HG03571 (cell line): Measurements from ENCODE around the gene ALKBH8.

Source experiments
- ATAC-seq: cut with Tn5 transposase; IDR thresholded peaks from one replicate; pipeline ENCODE4 v1.9.1; 2021; ENCODE audit not compliant: unreplicated experiment

Gene ALKBH8, protein sequence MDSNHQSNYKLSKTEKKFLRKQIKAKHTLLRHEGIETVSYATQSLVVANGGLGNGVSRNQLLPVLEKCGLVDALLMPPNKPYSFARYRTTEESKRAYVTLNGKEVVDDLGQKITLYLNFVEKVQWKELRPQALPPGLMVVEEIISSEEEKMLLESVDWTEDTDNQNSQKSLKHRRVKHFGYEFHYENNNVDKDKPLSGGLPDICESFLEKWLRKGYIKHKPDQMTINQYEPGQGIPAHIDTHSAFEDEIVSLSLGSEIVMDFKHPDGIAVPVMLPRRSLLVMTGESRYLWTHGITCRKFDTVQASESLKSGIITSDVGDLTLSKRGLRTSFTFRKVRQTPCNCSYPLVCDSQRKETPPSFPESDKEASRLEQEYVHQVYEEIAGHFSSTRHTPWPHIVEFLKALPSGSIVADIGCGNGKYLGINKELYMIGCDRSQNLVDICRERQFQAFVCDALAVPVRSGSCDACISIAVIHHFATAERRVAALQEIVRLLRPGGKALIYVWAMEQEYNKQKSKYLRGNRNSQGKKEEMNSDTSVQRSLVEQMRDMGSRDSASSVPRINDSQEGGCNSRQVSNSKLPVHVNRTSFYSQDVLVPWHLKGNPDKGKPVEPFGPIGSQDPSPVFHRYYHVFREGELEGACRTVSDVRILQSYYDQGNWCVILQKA

DNA sequence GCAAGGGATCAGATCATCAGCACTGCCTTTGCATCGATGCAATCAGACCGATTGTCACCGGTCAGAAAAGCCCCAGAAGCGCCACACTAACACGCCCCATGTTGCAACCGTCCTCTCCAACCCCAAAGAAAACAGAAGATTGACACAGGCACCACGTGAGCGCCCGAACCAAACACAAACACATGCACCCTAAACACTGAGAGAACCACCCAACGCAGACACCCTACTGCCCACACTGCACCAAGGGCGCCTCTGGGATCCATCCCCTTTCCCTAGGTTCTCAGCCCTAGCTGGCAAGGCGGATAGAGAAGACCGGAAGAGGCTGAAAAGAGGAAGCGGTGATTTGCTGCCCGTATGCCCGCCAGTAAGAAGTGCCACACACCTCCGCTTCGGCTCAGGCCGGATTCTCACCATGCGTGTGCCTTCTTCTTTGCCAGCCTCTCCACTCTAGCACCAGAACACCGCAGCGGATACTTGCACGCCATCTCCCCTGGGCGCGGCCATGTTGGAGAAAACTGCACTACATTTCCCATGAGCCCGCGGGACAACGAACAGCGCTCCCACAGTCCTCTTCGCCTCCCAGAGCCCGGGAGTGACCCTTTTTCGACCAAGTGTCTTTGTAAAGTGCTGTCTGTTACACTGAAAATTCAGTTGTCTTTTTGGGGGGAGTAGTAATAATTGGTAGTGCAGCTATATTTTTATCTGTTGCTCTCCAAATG, at the start of gene ALKBH8:
TSS of gene ALKBH8 (minus strand) at position 517 of the 719 bp plus-strand sequence. CDS start 4,842 bp downstream, outside the sequence.
- peak; percentile 81 for ATAC-seq

- no peak for ATAC-seq
Measured at GRCh38 chr11:107612445-107612844, 46.9 kb upstream of the ALKBH8 start.

DNA sequence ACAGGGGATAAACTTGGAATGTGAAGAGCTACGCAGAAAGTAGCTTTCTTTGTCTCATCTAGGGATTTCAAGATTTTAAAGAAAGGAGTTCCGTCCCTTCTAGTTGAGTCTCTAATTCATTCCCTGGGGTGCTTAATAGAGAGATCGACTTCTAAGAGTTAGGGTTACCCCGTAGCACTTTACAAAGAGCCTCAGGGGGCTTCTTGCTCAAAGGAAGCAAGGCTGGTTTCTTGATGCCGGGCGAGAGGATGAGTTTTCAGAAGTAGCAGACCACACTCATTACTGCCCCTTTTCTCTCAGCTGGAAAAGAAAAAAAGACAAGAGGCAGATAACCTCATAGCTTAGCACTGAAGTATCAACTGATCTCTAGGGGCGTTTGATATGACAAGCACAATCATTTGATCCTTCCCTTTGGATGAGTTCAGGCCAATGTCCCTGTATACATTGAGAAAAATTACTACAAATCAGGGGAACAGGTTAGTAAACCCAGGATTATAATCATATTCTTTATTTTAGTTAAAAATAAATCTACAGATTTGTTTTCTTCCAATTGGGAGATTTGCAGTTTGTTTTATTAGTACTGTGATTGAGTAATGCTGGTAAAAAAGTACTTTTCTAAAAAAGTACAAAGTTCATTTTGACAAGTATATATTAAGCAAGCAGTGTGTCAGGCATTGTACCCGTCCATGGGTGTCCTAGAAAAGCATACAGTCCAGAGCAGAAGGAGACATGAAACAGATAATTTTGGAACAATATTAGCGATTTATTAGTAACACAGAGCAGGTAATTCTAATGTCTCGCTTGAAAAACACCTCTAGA, 44.1 kb upstream of the ALKBH8 start:
- no peak for ATAC-seq

DNA sequence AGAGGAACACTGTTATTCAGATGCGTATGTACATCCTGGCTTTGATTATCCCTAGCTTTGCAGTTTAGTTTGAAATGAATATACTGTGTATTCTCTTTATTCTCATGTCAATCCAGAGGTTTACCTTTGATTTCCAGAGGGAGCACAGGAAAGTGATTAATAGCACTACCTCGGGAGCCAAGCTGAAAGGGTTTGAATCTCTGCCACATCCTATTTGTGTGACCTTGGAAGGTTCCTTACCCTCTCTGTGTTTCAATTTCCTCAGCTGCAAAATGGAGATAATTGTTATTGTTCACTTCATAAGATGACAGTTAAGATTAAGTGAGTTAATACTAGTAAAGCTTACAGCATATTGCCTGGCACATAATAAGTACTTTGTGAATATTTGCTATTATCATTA, 43.3 kb upstream of the ALKBH8 start:
- no peak for ATAC-seq

DNA sequence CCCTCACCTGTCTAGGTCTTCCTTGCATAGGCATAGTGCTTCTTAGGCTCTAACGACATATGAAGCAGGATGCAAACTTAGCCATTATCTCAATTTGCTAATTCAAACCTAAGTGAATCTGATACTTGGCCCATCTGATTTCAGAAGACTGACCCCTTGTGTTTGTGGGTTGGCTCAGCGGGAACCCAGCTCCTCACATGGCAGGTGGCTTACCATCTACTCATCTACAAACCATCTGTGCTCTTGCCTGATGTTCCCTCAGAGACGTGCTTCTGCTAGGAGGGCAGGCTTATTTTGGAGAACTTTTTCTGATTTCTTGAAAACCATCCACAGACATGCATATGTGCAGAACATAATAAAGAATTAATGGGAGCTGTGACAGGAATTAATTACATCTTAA, 40.6 kb upstream of the ALKBH8 start:
- no peak for ATAC-seq

DNA sequence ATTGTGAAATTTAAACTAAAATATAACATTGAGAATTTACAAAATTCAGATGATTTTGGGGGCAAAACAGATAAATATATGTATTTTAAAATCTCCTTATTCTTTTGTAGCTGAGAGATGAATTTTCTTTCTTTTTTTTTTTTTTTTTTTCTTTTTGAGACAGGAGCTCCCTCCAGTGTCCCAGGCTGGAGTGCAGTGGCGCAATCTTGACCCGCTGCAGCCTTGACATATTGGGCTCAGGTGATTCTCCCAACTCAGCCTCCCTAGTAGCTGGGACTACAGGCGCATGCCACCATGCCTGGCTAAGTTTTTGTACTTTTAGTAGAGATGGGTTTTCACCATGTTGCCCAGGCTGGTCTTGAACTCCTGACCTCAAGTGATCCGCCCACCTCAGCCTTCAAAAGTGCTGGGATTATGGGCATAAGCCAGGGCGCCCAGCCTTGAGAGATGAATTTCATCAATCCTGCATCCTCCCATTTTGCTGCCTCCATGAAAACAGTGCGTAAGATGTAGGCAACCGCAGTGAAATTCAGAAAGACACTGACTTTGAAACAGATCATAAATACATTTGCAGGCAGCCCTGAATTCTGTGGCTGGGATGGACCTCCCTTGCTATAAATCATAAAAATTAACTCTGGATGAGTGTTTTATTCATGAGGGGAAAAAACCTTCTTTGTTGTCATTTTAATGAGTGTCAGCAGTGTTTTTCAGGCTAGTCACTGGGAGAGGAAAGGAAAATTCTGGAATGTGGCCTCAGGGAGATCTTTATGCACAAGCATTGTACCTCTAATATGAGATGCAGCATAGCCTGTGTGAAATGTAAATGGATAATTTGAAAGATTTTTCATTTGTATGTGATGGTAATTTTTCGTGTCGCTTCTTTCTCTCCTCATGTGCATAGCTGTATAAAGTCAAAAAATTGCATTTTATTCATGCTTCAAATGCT, 39.8 kb upstream of the ALKBH8 start:
- ATAC-seq: no peak

DNA sequence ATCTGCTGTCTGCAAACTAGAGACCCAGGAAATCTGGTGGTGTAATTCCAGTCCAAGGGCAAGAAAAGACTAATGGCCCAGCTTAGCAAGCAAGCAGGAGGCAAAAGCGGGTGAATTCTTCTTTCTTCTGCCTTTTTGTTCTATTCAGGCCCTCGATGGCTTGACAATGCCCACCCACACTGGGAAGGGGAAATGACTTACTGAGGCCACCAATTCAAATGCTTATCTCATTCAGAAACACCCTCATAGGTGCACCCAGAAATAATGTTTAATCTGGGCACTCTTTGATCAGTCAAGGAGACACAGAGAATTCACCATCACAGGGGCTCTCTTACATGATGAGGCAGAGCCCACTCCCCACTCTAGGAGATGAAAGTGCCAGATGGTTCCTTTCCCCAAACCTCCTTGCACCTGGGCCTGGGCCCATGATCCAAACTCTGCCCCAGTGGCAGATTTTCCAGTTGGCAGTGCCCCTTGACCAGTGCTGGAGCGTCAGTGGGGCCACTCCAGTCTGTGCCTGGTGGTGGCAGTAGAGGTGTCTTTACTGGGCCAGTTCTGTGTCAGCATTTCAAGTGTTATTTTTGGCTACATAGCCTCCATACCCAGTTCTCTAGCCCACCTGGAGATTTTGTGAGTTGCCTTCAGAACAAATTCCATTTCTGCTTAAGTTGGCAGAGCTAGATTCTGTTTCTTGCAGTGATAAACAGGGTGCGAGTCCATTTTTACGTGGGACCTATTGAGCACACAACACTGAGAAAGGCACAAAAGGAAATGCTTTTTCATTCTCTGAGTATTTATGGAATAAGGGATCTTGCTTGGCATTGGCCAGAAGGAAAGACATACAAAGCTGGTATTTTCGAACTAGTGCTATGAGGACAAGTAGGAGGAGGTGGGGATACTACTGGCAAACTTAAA, 32.9 kb upstream of the ALKBH8 start:
- ATAC-seq: no peak

DNA sequence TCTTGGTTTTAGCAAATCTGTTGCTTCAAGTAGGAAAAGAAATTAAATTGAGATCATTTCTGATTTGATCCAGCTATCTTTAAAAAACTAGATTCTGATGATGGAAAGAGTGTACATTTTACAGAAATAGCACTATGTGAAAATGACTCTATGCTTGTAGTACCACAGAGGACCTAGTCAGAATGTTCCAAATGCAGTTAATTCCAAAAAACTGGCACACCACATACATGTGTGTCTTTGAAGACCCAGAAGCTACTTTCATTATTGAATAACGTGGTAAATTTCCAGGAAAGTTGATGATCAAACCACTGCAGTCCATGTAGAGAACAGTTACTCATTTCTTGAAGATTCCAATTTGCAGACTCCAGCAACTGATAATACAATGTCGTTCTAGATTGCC, 29.2 kb upstream of the ALKBH8 start:
- ATAC-seq: no peak

DNA sequence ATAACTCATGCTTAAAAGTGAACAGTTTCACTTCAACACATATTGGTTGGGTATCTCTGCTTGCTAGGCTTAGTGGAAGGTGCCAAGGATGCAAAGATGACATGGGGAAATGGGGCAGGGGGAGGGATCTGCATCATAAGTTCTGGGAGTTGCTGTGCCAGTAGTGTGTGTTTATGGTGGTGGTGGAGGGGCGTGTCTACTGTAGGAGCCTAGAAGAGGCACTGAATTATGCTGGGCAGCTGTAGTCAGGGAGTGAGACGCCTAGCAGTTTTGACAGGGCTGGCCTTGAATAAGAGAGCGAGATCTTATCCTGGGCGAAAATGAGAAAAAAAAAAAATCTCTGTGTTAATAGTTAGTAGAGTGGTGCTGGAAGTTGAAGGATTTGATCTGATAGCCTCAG, 28.4 kb upstream of the ALKBH8 start:
- ATAC-seq: no peak

DNA sequence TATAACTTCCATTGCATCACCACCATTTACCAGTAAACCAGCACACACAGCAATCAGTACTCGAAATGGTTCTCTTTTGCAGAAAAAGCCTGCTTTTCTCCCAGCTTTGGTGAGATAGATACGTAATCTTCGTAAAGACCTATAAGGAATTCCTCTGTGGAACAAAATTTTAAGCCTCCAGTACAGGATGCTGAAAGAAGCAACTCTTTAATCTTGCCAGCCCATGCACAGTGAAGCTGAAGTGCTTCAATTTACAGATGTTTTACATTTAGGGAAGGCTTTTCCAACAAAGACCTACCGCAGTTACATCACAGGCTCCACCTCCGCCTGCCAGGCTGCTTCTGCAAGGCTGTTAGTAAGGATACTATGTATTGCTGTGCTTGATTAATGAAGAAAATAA, 27.3 kb upstream of the ALKBH8 start:
- no peak for ATAC-seq

- ATAC-seq: no peak
Measured at GRCh38 chr11:107592231-107592590, 26.7 kb upstream of the ALKBH8 start.

DNA sequence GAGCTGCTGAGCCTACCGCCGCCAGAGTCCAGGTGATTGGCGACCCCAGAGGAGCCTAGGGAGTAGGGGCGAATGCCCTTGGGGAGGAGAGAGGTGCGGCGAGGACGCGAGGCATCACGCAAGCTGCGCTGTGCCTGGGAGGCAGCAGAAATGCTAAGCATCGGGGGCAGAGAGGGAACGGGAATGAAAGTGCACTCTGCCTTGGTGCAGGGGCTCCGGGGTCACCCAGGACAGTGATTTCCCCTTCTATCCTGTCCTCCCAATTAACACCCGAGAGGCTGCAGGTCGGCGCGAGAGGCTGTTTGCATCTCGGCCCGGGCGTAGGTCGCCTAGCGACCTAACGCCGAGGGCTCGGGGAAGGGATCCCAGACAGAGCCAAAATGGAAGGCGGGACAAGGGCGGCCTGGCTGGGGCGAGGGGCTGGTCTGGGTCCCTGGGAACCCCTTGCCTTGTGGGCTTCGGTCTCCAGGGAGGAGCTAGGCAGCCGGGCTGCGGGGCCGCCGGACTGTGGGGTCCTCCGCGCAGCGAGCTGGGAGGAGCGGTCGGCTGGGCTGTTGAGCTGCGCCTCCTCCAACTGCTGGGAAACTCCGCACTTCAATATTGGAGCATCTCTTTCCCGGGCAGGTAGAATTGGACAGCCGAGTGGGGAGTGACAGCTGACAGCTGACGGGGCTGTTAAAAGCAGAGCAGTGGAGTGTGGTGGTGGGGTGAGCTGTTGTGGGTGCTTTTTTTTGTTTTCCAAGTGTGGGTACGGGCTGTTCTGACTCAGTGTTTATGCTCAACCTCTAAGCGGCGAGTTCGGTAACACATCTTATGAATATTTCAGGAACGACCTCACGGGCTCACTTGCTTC, 26.1 kb upstream of the ALKBH8 start:
- no peak for ATAC-seq

DNA sequence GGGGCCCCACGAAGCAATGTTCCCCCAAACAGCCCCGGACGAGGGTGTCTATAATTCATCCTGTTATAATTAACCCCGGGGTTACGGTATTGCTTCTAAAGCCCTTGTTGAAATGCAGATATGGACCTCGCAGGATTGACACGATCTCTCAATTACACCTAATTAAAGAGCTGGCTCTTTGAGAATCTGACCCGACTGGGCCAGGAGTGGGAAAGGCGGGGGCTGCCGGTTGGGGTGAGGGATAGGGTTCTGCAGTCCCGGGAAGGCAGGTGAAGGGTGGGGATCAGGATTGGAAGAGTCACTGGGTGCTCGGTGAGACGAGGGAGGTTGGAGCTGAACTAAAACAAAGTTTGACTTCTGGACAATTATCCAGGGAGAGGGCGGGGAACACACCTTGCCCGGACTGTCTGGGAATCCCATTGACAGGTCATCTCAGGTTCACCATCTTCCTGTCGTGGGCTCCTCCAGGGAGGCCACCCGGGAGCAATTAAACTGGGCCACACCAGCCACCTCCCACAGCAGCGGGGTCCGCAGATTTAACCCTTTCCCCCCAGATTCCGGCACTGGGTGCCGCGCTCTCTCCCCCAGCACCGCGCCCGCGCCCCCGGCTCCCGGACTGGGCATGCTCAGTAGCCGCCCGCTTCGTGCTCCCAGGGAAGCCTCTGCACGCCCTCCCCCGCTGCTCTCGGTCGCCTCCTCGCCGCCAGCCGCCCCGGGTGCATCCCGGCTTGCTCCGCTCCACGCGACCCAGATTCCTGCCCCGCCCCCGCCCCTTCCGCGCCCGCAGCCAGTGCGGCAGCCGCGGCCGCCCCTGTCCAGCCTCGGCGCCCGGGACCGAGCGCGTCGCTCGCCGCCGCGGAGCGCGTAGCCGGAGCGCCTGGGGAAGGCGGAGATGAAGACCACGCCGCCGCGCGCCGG, 25.2 kb upstream of the ALKBH8 start, which contains the start of gene ELMOD1:
TSS of gene ELMOD1 (plus strand) at position 688 of the 918 bp plus-strand sequence. CDS start 27,043 bp downstream, outside the sequence.
- no peak for ATAC-seq

DNA sequence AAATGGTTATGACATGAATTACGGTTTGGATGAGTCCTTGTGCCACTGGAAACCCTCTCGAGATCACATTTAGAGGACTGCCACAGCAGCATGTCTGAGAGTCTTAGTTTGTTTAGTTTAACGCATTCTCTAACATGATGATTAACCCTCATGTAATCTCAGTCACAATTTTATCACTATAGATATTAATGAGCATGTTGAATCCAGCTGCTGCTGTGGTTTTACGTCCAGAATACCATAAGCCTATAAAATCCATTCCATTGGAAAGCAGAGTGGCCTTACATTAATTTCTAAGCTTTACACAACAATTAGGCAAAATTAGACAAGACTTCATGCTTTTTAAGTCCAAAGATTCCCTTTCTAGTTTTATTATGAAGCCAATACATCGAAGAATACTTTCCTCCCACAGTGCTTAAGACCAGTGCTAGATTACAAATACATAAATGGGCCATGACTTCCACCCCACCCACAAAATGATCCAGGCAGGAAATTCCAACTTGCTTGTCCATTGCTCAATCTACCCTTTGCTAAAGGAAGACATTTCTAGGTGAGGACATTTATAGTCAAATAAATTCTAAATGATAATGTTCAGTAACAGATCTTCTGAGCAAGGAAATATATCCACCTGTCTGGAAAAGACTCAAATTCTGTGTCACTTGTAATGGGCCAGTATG, 21.9 kb upstream of the ALKBH8 start:
- ATAC-seq: no peak

GRCh38 chr11:107583629-107584195, 18.2 kb upstream of the ALKBH8 start:
- no peak for ATAC-seq

DNA sequence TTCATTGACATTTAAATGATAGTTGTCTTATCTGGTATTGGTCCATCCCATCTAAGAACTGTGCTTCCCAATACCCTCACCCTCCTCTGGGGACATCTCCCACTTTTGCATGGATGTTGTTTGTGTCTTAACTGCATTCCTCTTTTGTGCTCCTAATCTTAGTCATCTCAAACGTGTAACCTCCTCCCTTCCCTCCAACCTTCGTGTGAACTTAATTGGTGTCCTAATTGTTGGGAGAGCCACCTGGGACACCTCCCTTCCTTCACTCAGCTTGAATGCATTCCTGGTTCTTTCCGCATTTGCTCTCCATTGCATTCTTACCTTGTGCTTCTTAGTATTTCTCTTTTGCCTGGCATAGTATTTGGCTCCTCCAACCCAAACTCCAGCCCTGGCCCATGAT, 15.6 kb upstream of the ALKBH8 start:
- ATAC-seq: no peak
